NCI-H748 (cell line): Measurements from ENCODE around the gene SAMD3.
"Not testable (repeated sequence)": the region's sequence is repeated elsewhere in the genome, so short reads cannot be mapped to it uniquely, and the experiment has no call there.

ENCODE experiments used
- DNase-seq: peaks from one replicate; lab custom pipeline; 2025; ENCODE audit not compliant: unreplicated experiment; lab: John Stamatoyannopoulos, UW

The SAMD3 gene

GRCh38 chr6:130222775-130223174 lies at the start of gene SAMD3:
TSS of gene SAMD3 (minus strand) at chr6:130222951. CDS start at chr6:130215273, 7,678 bp downstream.
- DNase-seq, result no peak

GRCh38 chr6:130269969-130270635 lies 47.4 kb upstream of the SAMD3 start:
- DNase-seq, result no peak

GRCh38 chr6:130265553-130265952 lies 42.8 kb upstream of the SAMD3 start:
- not testable (repeated sequence) for DNase-seq

GRCh38 chr6:130262008-130262407 lies 39.3 kb upstream of the SAMD3 start:
- DNase-seq, result no peak

GRCh38 chr6:130261558-130261957 lies 38.8 kb upstream of the SAMD3 start:
- not testable (repeated sequence) for DNase-seq

GRCh38 chr6:130260614-130261241 lies 38.0 kb upstream of the SAMD3 start:
- DNase-seq, result not testable (repeated sequence)

GRCh38 chr6:130260050-130260462 lies 37.3 kb upstream of the SAMD3 start:
- not testable (repeated sequence) for DNase-seq

- DNase-seq, result no peak
Measured at GRCh38 chr6:130259557-130259956, 36.8 kb upstream of the SAMD3 start.

- DNase-seq, result no peak
Measured at GRCh38 chr6:130259140-130259539, 36.4 kb upstream of the SAMD3 start.

GRCh38 chr6:130252527-130253237 lies 29.9 kb upstream of the SAMD3 start:
- no peak for DNase-seq

- DNase-seq, result no peak
Measured at GRCh38 chr6:130245267-130245666, 22.5 kb upstream of the SAMD3 start.

- DNase-seq, result no peak
Measured at GRCh38 chr6:130244728-130245127, 22.0 kb upstream of the SAMD3 start.

GRCh38 chr6:130240232-130240631 lies 17.5 kb upstream of the SAMD3 start:
- DNase-seq, result no peak

- no peak for DNase-seq
Measured at GRCh38 chr6:130239755-130240154, 17.0 kb upstream of the SAMD3 start.

- DNase-seq, result no peak
Measured at GRCh38 chr6:130233330-130233729, 10.6 kb upstream of the SAMD3 start.

- DNase-seq, result not testable (repeated sequence)
Measured at GRCh38 chr6:130230531-130230930, 7.8 kb upstream of the SAMD3 start.

GRCh38 chr6:130229645-130230044 lies 6.9 kb upstream of the SAMD3 start:
- no peak for DNase-seq

GRCh38 chr6:130223508-130223907 lies 757 bp upstream of the SAMD3 start:
- no peak for DNase-seq

GRCh38 chr6:130218134-130218533 lies 4.6 kb downstream of the SAMD3 start:
- DNase-seq, result no peak

- no peak for DNase-seq
Measured at GRCh38 chr6:130216620-130217019, 6.1 kb downstream of the SAMD3 start.

- DNase-seq, result no peak
Measured at GRCh38 chr6:130215526-130215925, 7.2 kb downstream of the SAMD3 start.
